GM12892 (cell line): ENCODE results near the gene GPC5.

Experiments used
- POLR2A ChIP-seq: IDR thresholded peaks from 2 replicates; pipeline ENCODE4 v1.6.1; 2011; ENCODE audit warnings: low read depth, low read length, control low read depth
- POLR2AphosphoS5 ChIP-seq: IDR thresholded peaks from 2 replicates; pipeline ENCODE4 v1.6.1; 2011; ENCODE audit warnings: low read depth, low read length, control low read depth
- TAF1 ChIP-seq: IDR thresholded peaks from 2 replicates; pipeline ENCODE4 v1.6.1; 2011; ENCODE audit warnings: low read depth, mild to moderate bottlenecking, control low read depth, low read length, borderline replicate concordance

GRCh38 chr13:91399189-91400062 is 1.0 kb downstream of the GPC5 start:
- TF ChIP-seq POLR2AphosphoS5 (no peak), POLR2A (no peak), TAF1 (no peak)
